ENCODE results near the gene NKX6-2.
"Not testable (repeated sequence)": the region's sequence is repeated elsewhere in the genome, so short reads cannot be mapped to it uniquely, and the experiment has no call there.

NKX6-2 gene

GRCh38 chr10:132797986-132798385 lies 12.0 kb upstream of the NKX6-2 start:
- DNase-seq (ENCODE audit: low spot score): not testable (repeated sequence)

GRCh38 chr10:132796846-132797245 lies 10.9 kb upstream of the NKX6-2 start:
- no peak for DNase-seq (ENCODE audit: low spot score)

- DNase-seq (ENCODE audit: low spot score): no peak
Measured at GRCh38 chr10:132793871-132794849, 8.2 kb upstream of the NKX6-2 start.

DNA sequence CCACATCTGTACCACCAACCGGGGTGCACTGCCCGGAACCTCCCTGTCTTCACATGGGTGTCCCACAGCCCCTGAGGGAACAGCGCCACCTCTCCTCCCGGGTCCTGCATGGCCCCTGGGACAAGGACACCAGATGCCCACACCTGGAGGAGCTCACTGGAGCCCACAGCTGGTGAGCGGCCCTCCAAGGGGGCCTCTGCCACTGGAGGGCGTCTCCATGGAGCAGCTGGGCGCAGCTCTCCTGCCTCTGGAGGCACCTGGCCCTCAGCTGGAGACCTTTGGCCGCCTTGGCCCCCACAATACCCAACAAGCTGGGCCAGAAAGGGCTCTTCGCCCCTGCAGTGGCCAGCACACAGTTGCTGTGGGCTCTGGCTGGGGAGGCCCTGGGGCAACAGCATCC lies 7.3 kb upstream of the NKX6-2 start:
- no peak for DNase-seq (ENCODE audit: low spot score)

DNA sequence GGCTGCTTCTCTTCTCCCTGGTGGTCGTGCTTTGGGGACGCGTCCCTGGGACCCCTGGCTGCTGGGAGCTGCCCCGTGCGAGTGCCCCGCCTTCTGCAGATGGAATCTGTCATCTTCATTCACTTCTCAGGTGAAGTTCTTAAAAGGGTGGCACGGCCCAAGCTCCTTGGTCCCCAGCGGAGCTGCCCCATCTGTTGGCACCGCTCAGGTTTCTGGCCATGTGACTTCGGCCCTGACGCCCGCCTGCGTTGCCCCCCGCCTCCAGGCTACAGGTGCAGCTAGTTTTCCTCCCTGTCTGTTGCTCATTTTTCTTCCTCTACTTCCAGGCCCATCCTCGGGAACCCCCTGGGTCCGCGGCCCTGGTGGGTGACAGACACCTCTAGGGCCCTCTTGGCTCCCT lies 6.8 kb upstream of the NKX6-2 start:
- DNase-seq (ENCODE audit: low spot score): no peak

DNA sequence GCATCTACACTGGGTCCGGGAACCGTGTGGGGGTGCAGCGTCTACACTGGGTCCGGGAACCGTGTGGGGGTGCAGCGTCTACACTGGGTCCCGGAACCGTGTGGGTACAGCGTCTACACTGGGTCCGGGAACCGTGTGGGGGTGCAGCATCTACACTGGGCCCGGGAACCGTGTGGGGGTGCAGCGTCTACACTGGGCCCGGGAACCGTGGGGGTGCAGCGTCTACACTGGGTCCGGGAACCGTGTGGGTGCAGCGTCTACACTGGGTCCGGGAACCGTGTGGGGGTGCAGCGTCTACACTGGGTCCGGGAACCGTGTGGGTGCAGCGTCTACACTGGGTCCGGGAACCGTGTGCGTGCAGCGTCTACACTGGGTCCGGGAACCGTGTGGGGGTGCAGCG lies 6.2 kb upstream of the NKX6-2 start:
- not testable (repeated sequence) for DNase-seq (ENCODE audit: low spot score)

GRCh38 chr10:132790934-132791829 lies 5.2 kb upstream of the NKX6-2 start:
- DNase-seq (ENCODE audit: low spot score): no peak

GRCh38 chr10:132790470-132790869 lies 4.5 kb upstream of the NKX6-2 start:
- DNase-seq (ENCODE audit: low spot score): no peak

DNA sequence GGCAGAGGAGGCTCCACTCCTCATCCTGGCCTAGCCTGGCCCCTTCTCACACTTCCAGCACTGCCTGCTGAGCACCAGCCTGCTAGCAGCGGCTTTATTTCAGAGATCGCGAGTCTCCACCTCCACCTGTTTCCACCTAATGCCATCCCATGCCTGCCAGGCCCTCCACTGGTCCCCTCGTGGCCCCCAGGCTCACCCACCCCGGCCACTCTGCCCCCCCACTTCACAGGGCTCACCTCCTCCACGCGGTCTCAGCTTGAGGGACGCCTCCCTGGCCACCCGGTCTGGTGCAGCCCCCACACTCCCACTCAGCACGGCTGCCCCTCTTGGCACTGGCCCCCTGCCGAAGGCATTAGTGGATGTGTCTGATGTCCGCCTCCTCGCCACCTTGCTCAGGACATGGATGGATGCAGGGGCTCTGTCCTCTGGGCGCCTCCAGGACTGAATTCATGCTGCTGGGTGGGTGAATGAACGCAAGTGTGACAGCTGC lies 3.8 kb upstream of the NKX6-2 start:
- no peak for DNase-seq (ENCODE audit: low spot score)

DNA sequence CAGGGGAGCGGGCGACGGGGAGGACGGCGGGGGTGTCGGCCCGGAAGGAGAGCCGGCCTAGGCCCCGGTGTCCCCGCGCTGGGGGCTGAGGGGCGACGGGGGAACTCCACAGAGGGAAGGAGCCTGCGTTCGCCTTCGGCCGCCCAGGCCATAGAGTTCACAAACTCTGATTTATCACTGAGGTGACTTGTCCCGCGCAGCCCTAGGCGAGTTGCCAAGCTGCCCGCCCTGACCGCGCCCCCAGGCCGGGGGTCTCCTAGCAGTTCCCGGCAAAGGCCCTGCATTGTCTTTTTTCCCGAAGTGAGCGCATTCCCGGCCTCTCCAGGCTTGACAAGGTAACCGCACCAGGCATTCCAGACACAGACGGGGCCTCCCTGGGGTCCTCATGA lies 2.9 kb upstream of the NKX6-2 start:
- DNase-seq (ENCODE audit: low spot score): no peak

DNA sequence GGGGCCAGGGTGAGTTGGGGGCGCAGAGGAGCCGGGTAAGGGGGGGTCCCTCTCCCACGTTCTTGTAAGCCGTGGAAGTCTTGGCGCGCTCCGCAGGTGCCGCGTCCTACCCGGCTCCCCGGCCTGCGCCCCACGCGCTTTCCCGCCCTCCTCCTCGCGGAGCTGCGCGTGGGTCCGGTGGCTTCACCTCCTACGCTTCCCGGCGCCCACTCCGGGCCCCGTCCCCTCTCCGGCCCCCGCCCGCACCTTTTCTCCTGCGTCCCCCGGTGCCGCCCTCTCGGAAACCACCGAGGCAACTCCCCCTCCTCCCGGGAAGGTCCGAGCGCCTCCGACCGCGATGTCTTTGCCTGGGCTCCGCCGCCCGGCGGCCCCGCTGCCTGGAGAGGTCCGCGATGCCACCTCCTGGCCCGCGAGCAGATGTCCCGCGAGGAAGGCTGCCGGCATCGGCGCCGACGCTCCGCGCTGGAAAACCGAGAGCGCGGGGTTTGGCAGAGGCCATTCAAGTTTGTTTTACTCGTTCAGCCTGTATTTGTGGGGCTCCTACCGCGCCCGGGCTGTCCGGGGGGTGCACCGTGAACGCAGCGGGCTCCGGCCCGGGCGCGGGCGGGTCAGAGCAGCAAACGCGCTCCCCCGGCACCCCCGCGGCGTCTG lies 2.4 kb upstream of the NKX6-2 start:
- no peak for DNase-seq (ENCODE audit: low spot score)

- DNase-seq (ENCODE audit: low spot score): no peak
Measured at GRCh38 chr10:132787495-132788179, 1.7 kb upstream of the NKX6-2 start.

DNA sequence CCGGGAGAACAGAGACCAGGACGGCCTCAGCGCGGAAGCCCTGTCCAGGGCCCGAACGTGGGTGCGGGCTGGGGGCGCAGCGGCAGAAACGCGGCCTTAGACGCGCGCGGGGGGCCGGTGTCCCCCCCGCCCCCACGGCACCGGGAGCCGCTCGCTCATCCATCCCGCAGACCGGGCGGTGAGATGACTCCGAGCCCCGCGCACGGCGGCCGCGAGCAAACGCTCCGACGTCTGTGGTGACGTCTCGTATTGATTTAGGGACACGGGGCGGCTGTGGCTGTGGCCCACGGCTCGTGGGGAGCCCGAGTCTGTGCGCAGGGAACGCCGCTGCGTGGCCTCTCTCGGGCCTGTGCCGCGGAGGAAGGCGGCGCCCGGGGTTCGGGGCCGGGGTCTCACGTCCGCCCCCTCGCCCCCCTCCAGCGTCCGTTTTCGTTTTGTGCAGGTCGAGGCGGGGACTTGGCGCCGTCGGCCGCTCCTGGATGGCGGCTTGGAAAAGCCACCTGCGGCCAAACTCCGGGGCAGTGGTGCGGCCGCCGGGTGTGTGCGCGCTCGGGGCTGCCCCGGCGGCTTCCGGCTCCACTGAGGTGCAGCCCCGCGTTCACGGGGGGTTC lies 1.0 kb upstream of the NKX6-2 start:
- no peak for DNase-seq (ENCODE audit: low spot score)

DNA sequence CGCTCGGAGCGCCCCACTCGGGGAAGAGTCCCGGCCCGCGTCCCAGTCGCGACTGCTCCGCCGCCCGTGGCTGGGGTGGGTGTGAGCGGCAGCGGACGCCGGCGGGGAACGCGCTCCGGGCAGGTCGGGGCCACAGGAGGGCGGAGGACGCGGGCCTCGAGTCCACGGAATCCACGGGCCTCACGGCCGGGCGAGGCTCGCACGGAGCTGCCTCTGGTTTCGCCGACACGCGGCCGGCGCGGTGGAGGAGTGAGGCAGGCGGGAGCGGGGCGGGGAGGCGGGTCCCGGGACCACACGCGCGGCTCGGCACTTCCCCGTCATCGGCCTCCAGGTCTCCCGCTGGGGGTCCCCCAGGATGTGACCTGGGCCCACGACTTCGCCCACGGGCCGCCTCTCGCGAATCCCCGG lies 533 bp upstream of the NKX6-2 start:
- no peak for DNase-seq (ENCODE audit: low spot score)

- no peak for DNase-seq (ENCODE audit: low spot score)
Measured at GRCh38 chr10:132784866-132785722, 853 bp downstream of the NKX6-2 start.

GRCh38 chr10:132783940-132784865 lies 1.7 kb downstream of the NKX6-2 start:
- DNase-seq (ENCODE audit: low spot score): no peak

- DNase-seq (ENCODE audit: low spot score): no peak
Measured at GRCh38 chr10:132783165-132783939, 2.6 kb downstream of the NKX6-2 start.

- DNase-seq (ENCODE audit: low spot score): no peak
Measured at GRCh38 chr10:132781556-132781955, 4.4 kb downstream of the NKX6-2 start.

Data from hematopoietic multipotent progenitor cell treated with erythropoietin and hydrocortisone succinate and interleukin-3 and kit ligand, for 15 days (in vitro differentiated cells).